Measurements from ENCODE around the gene MFNG.
"Not testable (repeated sequence)": the region's sequence is repeated elsewhere in the genome, so short reads cannot be mapped to it uniquely, and the experiment has no call there.

MFNG gene, protein sequence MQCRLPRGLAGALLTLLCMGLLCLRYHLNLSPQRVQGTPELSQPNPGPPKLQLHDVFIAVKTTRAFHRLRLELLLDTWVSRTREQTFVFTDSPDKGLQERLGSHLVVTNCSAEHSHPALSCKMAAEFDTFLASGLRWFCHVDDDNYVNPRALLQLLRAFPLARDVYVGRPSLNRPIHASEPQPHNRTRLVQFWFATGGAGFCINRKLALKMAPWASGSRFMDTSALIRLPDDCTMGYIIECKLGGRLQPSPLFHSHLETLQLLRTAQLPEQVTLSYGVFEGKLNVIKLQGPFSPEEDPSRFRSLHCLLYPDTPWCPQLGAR

DNA sequence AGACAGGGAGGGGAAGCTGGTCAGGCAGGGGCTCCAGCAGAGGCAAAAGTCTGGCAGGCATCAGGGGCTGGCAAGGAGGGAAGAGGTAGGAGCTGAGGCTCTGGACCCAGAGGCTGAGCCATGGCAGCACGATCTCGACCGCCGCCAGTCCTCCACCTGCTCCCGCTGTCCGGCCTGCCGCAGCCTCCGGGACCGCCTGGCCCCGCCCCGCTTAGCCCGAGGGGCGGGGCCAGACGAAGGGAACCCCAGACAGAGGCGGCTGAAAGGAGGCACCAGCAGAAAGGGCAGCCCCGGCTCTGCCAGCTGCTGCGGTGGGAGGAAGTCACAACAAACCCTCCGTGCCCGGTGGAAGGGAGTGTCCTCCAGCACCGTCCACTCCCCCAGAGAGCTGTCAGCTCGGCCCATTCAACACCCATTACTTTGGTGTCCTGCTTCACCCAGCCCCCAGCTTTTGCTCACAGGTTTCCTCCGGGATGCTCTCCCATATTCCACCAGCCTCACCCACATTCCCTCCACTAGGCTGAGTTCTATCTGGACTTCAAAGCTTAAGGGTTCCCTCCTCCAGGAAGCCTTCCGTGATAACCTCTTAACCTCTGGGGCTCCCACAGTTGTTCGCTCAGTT, at the start of gene MFNG:
TSS of gene MFNG (minus strand) at position 161 of the 622 bp plus-strand sequence. CDS start 207 bp downstream, outside the sequence.
- no peak for DNase-seq (ENCODE audit: low read depth)

DNA sequence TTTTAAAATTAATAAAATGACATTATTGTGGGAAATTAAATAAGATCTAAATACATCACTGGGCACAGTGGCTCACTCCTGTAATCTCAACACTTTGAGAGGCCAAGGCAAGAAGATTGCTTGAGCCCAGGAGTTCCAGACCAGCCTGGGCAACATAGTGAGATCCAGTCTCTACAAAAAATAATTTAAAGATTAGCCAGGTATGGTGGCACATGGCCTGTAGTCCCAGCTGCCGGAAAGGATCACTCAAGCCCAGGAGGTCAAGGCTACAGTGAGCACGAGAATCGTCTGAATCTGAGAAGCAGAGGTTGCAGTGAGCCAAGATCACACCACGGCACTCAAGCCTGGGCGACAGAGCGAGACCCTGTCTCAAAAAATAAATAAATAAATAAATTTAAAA, 49.0 kb upstream of the MFNG start:
- DNase-seq (ENCODE audit: low read depth): no peak

DNA sequence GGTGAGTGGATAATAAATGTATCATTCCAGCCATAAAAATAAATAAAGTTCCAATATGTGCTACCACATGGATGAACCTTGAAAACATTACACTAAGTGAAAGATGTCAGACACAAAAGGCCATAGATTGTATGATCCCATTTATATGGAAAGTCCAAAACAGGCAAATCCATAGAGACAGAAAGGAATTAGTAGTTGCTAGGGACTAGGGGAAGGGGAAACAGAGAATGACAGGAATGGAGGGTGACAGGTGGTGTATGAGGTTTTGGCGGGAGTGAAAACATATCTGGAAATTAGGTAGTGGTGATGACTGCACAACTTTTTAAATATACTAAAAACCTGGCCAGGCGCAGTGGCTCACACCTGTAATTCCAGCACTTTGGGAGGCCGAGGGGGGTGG, 48.3 kb upstream of the MFNG start:
- DNase-seq (ENCODE audit: low read depth): no peak

DNA sequence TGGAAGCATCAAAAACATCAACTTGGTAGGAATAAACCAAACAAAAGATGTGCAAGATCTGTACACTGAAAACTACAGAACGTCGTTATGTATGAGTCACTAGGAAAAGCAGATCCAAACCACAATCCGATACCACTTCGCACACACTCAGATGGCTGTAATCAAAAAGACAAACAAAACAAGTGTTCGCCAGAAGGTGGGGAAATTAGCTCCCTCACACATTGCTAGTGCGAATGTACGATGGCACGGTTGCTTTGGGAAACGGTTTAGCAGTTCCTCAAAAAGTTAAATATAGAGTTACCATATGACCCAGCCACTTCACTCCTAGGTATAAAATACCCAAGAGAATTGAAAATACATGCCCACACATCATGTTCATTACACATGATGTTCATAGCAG, 47.8 kb upstream of the MFNG start:
- no peak for DNase-seq (ENCODE audit: low read depth)

DNA sequence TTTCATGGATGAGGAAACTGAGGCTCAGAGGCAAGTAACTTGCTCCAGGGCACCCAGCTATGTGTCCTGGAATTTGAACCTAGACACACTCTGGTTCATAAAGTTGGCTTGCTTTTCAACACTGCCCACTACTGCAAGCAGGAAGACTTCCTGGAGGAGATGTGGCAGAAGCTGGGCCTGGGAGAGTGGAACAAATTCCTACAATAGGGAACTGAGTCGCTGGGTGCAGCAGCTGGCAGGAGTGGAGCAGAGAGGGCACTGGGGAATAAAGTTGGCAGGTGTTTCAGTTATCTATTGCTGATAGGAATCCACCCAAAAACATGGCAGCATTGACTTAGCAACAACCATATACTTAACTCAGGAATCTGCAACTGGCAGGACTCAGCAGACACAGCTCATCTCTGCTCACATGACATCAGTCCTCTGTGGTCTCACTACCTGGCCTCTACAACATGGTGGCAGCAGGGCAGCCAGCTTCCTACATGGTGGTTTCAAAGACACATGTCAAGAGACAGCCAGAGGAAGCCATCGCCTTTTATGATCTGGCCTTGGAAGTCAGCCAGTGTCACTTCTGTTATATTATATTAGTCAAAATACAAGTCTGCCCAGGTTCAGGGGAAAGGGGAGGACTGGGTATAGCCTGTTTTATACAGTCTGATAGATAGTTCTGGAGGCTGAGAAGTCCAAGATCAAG, 43.6 kb upstream of the MFNG start:
- no peak for DNase-seq (ENCODE audit: low read depth)

DNA sequence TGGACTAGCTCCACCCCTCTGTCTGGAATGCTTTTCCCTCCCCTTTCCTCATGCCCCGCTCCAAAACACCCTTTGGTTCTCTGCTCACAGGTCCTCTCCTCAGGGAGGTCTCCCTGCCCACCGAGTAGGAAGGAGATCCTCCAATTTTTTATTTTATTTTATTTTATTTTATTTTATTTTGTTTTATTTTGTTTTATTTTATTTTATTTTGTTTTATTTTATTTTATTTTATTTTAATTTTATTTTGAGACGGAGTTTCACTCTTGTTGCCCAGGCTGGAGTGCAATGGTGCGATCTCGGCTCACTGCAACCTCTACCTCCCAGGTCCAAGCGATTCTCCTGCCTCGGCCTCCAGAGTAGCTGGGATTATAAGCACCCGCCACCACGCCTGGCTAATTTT, 41.8 kb upstream of the MFNG start:
- not testable (repeated sequence) for DNase-seq (ENCODE audit: low read depth)

DNA sequence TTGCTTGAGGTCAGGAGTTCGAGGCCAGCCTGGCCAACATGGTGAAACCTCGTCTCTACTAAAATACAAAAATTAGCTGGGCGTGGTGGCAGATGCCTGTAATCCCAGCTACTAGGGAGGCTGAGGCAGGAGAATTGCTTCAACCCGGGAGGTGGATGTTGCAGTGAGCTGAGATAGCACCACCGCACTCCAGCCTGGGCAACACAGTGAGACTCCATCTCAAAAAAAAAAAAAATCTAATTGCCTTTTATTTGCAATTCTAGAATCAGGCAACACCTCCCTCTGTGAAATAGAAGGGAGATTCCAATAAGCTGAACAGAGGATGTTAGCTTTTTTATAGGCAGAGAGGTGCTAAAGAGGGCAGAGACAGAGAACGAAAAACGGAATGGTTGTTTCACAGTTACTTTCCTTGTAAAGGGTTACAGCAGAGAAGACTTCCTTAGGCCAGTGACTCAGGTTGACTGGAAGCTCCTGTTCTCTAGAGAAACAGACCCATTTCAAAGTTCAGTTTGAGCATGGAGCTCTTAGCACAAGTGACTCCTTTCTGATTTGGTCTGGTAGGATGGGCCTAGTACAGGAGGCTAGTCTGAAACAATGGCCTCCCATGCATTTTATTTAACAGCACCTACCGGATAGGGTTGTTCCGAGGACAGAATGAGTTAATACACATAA, 41.0 kb upstream of the MFNG start:
- DNase-seq (ENCODE audit: low read depth): not testable (repeated sequence)

DNA sequence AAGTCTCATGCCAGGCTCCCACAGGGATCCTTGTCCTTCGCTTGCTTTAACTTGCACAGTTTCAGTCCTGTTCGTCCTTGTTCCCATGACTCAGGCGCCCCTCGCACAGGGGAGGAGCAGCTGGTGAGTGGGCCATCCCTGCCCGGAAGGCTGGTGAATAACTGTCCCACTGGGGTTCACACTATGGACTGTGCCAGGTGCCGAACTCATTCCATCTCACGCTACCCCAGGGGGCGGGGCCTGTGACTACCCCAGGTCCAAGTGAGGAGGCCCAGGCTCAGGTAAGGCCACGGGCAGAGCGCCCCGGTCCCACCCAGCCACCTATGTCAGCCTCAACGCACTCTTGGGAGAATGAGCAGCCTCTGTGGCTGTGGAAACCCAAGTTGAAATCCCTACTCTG, 40.2 kb upstream of the MFNG start:
- no peak for DNase-seq (ENCODE audit: low read depth)

DNA sequence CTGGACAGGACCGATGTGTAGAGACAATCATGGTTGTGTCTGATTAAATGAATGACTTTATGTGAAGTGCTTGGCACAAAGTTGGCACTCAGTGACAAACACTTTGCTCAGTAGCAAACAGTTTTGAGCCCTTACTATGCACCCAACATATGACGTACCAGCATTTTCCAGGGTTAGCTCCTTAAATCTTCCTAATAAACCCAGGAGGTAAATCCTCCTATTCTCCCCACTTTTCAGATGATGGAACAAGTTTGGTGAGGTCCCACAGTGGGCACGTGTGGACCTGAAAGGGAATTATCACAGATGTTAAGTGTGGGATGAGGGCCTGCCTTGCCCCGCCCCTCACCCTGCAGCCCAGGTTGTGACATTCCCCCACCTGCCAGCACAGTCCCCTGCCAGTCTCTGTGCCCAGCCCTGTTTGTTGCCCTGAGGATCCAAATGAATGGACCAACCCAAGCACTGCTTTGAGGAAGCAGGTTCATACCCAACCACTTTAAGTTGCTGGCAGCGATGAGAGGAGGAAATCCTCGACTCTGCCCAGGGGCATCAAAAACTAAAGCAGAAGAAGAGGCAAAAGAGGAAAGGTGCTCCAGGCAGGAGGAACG, 39.7 kb upstream of the MFNG start:
- no peak for DNase-seq (ENCODE audit: low read depth)

DNA sequence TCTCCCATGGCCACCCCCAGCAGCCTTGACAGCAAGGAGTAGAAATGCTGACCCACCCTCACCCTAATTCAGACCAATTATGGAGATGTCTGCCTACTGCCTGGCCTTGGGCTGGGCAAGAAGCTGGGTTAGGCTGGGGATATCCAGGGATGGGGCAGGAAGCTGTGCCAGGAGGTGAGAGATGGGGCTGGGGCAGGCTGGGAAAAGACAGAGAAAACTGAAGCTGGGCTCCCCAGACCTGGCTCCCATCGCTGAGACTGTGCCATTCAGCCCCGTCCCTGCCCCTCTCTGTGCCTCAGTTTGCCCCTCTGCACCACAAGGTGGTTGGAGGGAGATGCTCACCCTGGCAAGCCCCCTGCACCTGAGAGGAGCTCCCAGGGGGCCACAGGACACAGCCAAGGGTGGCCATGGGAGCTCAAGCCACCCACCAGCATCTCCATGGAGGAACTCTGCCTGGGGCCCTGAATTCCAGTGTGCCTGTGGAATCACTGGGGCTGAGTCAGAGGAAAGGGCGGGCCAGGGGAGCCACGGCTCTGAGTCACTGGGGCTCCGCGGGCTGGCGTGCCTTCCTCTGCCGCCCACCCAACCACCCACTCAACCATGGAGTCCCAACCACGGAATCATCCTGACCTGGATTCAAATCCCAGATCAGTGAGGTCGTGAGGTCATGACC, 39.0 kb upstream of the MFNG start:
- no peak for DNase-seq (ENCODE audit: low read depth)

DNA sequence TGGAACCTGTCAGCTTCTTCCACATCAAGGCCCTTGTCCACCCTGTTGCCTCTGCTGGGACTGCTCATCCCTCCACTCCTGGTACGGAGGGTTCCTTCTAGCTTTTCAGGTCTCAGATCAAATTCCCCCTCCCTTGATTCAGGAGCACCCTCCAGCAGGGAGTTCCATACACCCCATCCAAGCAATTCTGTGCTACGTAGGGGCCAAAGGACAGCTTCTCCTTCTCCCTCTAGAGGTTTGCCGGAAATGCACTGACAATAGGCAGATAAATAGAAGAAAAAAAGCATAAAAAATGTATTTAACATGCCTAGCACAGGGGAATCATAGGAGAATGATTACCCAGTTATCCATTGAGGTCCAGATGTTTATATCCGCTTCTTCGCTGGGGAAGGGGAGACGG, 36.3 kb upstream of the MFNG start:
- no peak for DNase-seq (ENCODE audit: low read depth)

DNA sequence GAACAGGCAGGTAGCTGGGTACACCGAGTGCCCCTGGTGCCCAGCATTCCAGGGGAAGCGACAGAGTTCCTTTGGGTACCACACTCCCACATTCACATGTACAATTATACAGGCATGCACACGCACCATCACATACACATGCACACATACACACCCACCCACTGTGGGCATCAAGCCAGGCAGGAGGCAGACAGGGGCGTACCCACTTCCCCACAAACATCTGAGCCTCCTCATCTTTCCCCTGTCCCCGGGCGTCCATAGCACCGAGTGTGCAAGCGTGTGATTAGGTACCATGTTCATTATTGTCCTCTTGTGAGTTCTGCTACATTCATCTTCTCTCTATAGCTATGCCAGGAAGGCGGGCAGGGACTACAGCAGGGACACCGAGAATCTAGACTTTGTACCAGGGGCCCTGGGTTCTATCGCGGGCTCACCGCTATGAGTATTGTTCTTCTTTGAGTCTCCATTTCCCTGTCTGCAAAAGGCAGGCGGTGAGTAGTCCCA, 35.1 kb upstream of the MFNG start:
- DNase-seq (ENCODE audit: low read depth): no peak

DNA sequence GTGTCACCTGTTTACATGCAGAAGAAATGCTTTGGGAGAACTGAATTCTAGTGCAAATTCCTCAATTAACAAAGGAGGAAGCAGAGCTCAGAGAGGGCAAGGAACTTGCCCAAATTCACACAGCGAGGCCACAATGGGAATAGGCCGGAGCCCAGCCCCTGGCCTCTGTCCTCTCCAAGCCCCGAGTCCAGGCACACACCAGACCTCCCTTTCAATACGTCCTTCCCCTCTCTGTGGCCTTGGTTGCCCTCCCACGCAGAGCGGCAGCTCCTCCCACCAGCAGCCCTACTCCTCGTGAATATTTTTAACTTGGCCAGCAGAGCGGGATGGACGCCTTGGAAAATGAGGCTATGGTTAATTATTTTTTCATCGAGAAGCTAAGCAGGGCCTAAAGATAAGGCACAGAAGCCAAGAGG, 34.6 kb upstream of the MFNG start:
- no peak for DNase-seq (ENCODE audit: low read depth)

DNA sequence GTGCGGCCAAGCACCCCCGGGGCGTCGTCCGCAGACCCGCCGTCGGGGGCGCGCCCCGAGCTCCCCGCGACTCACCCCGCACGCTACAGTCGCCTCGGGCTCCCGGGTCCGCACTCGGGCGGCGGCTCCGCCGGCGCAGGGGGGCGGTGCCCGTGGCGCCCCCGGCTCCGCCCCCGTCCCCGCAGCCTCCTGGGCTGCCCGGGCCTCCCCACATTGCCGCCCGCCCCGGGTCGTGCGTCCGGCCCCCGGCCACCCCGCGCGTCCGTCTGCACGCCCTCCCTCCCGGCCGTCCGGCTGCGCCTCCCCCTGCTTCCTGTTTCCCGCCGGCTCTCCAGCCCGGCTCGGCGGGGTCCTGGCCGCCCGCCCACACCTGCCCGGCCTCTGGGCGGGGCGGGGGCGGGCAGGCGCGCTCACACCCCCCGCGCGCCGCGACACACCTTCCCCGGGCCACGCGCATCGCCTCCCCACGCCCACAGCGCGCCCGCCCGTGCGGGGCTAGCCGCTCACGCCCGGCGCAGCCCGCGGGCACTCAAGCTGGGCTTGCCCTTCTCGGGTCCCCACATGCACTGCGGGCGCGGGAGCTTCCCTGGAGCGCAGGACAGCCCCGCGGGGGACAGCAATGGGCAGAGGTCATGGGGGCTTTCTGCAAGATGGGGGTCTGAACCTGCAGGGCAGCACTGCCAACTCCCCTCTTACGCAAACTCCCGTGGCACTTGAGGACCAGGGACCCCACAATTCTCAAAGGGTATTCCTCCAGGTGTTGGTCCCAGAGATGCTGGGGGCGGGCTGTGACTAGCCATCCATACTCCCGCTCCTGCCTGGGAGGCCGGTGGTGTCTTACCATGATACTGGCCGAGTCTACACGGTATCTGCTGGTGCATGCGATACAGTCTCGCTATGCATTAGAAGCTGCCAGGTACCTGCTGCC, 33.3 kb upstream of the MFNG start, which contains the start of gene CARD10:
TSS of gene CARD10 (minus strand) at position 148 of the 928 bp plus-strand sequence. CDS start 215 bp downstream, outside the sequence.
- no peak for DNase-seq (ENCODE audit: low read depth)

DNA sequence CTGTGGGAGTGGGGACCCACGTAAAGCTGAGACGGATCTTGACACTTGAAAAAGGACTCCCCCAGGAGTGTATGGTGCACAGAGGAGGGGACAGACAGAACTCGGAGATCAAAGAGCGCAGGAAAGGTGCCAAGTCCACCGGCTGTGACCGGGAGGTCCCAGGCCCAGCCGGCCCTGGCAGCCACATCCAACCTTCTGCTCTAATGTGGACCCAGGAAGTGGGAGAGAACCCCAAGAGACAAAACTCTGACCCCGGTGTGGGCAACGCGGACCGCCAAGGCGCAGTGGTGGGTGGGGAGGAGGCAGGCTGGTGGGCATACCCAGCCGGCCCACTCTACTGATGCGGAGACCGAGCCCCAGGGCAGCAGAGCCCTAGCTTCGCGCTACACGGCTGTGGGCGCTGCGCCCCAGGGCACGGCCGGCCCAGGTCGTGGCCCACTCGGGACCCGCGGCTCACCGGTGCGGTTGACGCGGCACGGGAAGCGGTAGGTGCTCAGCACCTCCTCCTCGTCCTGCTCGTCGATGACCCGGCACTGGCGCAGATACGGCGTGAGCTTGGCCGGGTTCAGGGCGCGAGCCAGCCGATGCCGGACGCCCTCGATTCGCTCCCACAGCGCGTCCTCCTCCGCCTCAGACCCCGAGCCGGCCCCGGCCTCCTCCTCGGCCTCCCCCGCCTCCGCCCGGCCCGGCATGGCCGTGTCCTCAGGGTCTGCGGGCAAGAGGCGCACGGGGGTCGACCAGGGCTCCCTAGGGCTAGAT, 32.5 kb upstream of the MFNG start:
- no peak for DNase-seq (ENCODE audit: low read depth)

DNA sequence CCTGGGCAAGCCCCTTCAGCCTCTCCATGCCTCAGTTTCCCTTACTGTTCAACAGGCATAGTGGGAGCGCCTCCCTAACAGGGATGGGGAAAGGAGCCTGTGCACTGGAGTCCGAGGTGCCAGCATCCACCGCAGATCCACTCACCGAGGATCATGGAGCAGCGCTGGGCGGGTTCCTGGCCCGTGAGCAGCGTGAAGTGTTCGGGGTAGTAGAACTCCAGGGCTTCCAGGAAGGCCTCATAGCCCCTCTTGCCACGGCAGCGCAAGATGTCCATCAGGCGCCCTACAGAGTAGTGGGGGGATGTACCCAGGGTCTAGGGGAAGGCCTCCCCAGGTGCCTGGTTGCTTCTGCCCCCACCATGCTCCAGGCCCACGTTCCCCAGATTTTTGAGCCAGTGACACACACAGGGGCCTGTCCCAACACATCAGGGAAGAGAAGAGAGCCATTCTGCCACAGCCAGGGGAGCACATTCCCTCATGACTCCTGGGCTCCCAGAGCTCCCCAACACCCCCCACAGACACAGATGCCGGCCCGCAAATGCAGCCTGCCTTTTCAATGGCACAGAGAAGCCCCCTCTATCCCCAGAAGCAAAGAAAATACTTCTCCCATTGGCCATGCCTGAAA, 31.8 kb upstream of the MFNG start:
- no peak for DNase-seq (ENCODE audit: low read depth)

DNA sequence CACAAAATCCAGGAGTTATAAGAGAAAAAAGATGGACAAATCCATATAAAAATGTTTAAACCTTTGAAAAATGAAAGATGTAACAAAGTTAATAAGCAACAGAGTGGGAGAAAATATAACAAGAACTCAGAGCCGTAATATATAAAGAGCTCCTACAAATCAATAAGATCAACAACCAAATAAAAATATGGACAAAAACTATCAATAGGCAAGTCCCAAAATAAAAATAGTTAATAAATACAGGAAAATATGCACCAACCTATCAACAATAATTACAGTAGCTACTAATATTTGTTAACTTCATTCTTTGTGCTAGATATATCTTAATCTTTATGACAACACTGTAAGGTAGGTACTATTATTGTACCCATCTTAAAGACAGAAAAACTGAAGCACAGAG, 30.3 kb upstream of the MFNG start:
- DNase-seq (ENCODE audit: low read depth): no peak

DNA sequence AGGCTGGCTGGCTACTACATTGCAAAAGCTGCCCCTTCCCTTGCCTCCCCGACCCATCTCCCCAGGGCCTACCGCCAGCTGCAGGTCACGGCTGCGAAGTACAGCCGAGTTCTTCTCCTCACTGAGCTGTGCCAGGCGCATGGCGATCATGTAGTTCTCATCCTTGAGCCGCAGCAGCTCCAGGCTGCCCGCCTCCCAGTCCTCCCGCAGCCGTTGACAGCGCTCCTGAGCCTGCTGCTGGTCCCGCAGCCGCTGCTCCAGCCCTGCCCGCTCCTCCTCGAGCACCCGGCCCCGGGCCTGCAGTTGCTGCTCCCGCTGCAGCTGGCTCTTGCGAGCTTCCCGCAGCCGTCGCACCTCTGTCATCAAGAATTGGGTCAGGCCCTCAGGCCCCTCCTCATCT, 29.7 kb upstream of the MFNG start:
- DNase-seq (ENCODE audit: low read depth): no peak

DNA sequence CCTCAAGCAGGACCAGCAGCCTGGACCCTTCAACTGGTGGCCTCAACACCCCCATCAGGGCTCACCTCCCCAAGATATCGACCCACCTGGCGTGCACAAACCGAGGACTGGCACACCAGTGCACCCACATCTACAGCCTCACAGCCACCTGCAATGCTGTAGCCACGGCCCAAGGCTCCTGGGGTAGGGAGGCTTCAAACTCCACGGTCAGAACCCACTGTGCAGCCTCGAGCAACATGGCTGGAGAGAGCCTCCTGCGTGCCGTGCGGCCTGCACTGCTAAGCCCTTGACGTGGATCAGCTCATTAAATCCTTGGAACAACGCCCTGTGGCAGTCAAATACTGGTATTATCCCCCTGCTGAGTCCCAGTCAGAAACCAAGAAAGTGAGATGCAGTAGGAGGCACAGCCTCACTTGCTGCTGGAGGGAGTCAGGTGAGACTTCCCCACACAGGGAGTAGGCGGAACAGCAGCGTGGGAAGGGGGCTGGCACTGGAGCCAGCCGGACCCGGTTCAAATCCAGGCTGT, 28.4 kb upstream of the MFNG start:
- no peak for DNase-seq (ENCODE audit: low read depth)

Measured in GM04504 (cell line).